Measurements from ENCODE around the gene GALNS. TPM values are rescaled to one million over a fixed set of nuclear protein-coding genes. Genes with fewer than 3 reads are reported as not detected.

The GALNS gene
- total and polyA plus RNA-seq, 2 of the 13 experiments (the other 11 are each of a cell fraction or from before 2014, with no cell fraction given): 9.2 to 9.8 TPM

GRCh38 chr16:88810912-88811768 lies 45.6 kb downstream of the GALNS start (continued):
- no peak for TF ChIP-seq ZBTB14 (CRISPR knock-in tag; IDR thresholded peaks at IDR 0.05)
- 0 out of 2 replicates have a peak, but pooled peaks have one; percentile 27 for TF ChIP-seq HOXA7 (CRISPR knock-in tag; IDR thresholded peaks at IDR 0.05)
- TF ChIP-seq HDAC2 (CRISPR knock-in tag; IDR thresholded peaks at IDR 0.05): peak; percentile 39
- no peak for TF ChIP-seq ZNF772 (CRISPR knock-in tag; IDR thresholded peaks at IDR 0.05)
- no peak for TF ChIP-seq EHMT2 (IDR thresholded peaks at IDR 0.05; ENCODE audit: borderline replicate concordance, low read depth, low read length)
- no peak for TF ChIP-seq ZUFSP (CRISPR knock-in tag; IDR thresholded peaks at IDR 0.05; ENCODE audit: borderline replicate concordance)
- peak; percentile 71 for TF ChIP-seq ZNF776 (CRISPR knock-in tag; IDR thresholded peaks at IDR 0.05)
- TF ChIP-seq ZBTB4 (CRISPR knock-in tag; IDR thresholded peaks at IDR 0.05; ENCODE audit: borderline replicate concordance): no peak
- TF ChIP-seq NBN (conservative IDR thresholded peaks at IDR 0.05): no peak
- TF ChIP-seq SOX6 (IDR thresholded peaks at IDR 0.05): no peak
- TF ChIP-seq SOX6 (CRISPR knock-in tag; IDR thresholded peaks at IDR 0.05): no peak; the same call in 1 of the 2 replicates
- TF ChIP-seq MXI1 (IDR thresholded peaks at IDR 0.05; ENCODE audit: borderline replicate concordance, low read depth, low read length): peak; percentile 78
- 0 out of 2 replicates have a peak, but pooled peaks have one; percentile 32 for TF ChIP-seq ZFYVE20 (CRISPR knock-in tag; IDR thresholded peaks at IDR 0.05; ENCODE audit: borderline replicate concordance, low read depth)
- no peak for TF ChIP-seq ZFAT (CRISPR knock-in tag; conservative IDR thresholded peaks at IDR 0.05)
- TF ChIP-seq PREB (CRISPR knock-in tag; IDR thresholded peaks at IDR 0.05): no peak
- TF ChIP-seq ZSCAN20 (CRISPR knock-in tag; IDR thresholded peaks at IDR 0.05; ENCODE audit: borderline replicate concordance): no peak; the same call in 1 of the 2 replicates
- no peak for TF ChIP-seq ZNF432 (CRISPR knock-in tag; IDR thresholded peaks at IDR 0.05; ENCODE audit: borderline replicate concordance)
- TF ChIP-seq HDAC1 (CRISPR knock-in tag; IDR thresholded peaks at IDR 0.05): peak; percentile 89
- TF ChIP-seq PLSCR1 (CRISPR knock-in tag; IDR thresholded peaks at IDR 0.05; ENCODE audit: borderline replicate concordance): no peak
- TF ChIP-seq ZNF557 (CRISPR knock-in tag; IDR thresholded peaks at IDR 0.05): peak; percentile 70; the same call in 1 of the 2 replicates
- peak; percentile 8 for TF ChIP-seq AGO1 (IDR thresholded peaks at IDR 0.05; ENCODE audit: low read depth, low read length, poor library complexity, severe bottlenecking)
